GM23248 (cell line): ENCODE measurements around the gene YOD1. TPM values are rescaled to one million over a fixed set of nuclear protein-coding genes. Genes with fewer than 3 reads are reported as not detected.

ENCODE experiments used
- DNase-seq: peaks from one replicate; pipeline ENCODE4 v3.0.0-alpha.2; 2015
- H2AFZ ChIP-seq: fragments of 200-600 bp; sonication (generic); 2 replicates; pipeline ENCODE4 v1.6.1; 2016; ENCODE audit warnings: antibody characterized with exemption
- H3F3A ChIP-seq: fragments of 200-600 bp; sonication (generic); 2 replicates; pipeline ENCODE4 v1.6.1; 2016; ENCODE audit warnings: mild to moderate bottlenecking, antibody characterized with exemption, mixed run types; ENCODE audit not compliant: insufficient read depth
- H3K27ac ChIP-seq: fragments of 200-600 bp; sonication (generic); 2 replicates; pipeline ENCODE4 v1.5.1; 2016; ENCODE audit warnings: mild to moderate bottlenecking
- H3K27me3 ChIP-seq: fragments of 200-600 bp; sonication (generic); replicated peaks from 2 replicates; pipeline ENCODE4 v1.6.1; 2016; ENCODE audit warnings: mild to moderate bottlenecking; ENCODE audit not compliant: insufficient read depth
- H3K36me3 ChIP-seq: fragments of 200-600 bp; sonication (generic); 2 replicates; pipeline ENCODE4 v1.6.1; 2016; ENCODE audit warnings: low read depth, mild to moderate bottlenecking
- H3K4me1 ChIP-seq: fragments of 200-600 bp; sonication (generic); 2 replicates; pipeline ENCODE4 v1.6.1; 2016; ENCODE audit warnings: mild to moderate bottlenecking; ENCODE audit not compliant: insufficient read depth
- H3K4me2 ChIP-seq: fragments of 200-600 bp; sonication (generic); one replicate; pipeline ENCODE4 v1.6.1; 2016; ENCODE audit warnings: mild to moderate bottlenecking; ENCODE audit not compliant: unreplicated experiment
- H3K4me3 ChIP-seq: fragments of 200-600 bp; sonication (generic); 2 replicates; pipeline ENCODE4 v1.5.1; 2016; ENCODE audit warnings: mild to moderate bottlenecking
- H3K79me2 ChIP-seq: fragments of 200-600 bp; sonication (generic); 2 replicates; pipeline ENCODE4 v1.6.1; 2016; ENCODE audit warnings: mild to moderate bottlenecking; ENCODE audit not compliant: insufficient read depth
- H3K9ac ChIP-seq: fragments of 200-600 bp; sonication (generic); 2 replicates; pipeline ENCODE4 v1.6.1; 2016; ENCODE audit warnings: mild to moderate bottlenecking
- H3K9me2 ChIP-seq: fragments of 200-600 bp; sonication (generic); 2 replicates; pipeline ENCODE4 v1.6.1; 2016; ENCODE audit warnings: mixed run types, mild to moderate bottlenecking, moderate library complexity; ENCODE audit not compliant: insufficient read depth
- H3K9me3 ChIP-seq: fragments of 200-600 bp; sonication (generic); one replicate; pipeline ENCODE4 v1.6.1; 2017; ENCODE audit warnings: low read depth
- H4K20me1 ChIP-seq: fragments of 200-600 bp; sonication (generic); 2 replicates; pipeline ENCODE4 v1.6.0; 2016; ENCODE audit not compliant: insufficient read depth
- EZH2 ChIP-seq: fragments of 200-600 bp; sonication (generic); IDR thresholded peaks from 2 replicates; pipeline ENCODE4 v1.6.1; 2018; ENCODE audit warnings: antibody characterized with exemption, mild to moderate bottlenecking; ENCODE audit not compliant: insufficient read depth, poor library complexity, severe bottlenecking
- EZH2phosphoT487 ChIP-seq: fragments of 200-600 bp; sonication (generic); IDR thresholded peaks from 2 replicates; pipeline ENCODE4 v1.6.1; 2018; ENCODE audit warnings: antibody characterized with exemption, moderate library complexity, mild to moderate bottlenecking, low read depth; ENCODE audit not compliant: insufficient read depth
- WGBS, 2 experiments: methylation state at CpG; one replicate each; pipeline ENCODE4 v1.1.6; 2015 to 2017; ENCODE audit warnings: low lambda C conversion rate in 2 of 2, low coverage in 1 of 2; ENCODE audit errors: missing lambda C conversion rate in 2 of 2; 5-methylcytosine and 5-hydroxymethylcytosine counted together
- in situ Hi-C: fragments of 300-500 bp; cut with MboI; formaldehyde crosslinking; loops from 2 replicates; pipeline ENCODE4 v1.15.0; 2020
- polyA plus RNA-seq: library from polyadenylated mRNA; unstranded; fragments of >200 nt; fragmentation: Nextera tagmentation; extraction: Ambion mirVana; gene quantifications from 2 replicates; pipeline ENCODE4 v1.2.1, GENCODE V29; 2016
- total RNA-seq: library from RNA; depleted of rRNA; stranded (reverse); fragments of >200 nt; shearing (Covaris generic); gene quantifications from 2 replicates; pipeline ENCODE4 v1.2.3, GENCODE V29; 2014

The YOD1 gene
- total and polyA plus RNA-seq, 2 experiments from 2014 or later = 2.4 to 6.7 TPM

DNA sequence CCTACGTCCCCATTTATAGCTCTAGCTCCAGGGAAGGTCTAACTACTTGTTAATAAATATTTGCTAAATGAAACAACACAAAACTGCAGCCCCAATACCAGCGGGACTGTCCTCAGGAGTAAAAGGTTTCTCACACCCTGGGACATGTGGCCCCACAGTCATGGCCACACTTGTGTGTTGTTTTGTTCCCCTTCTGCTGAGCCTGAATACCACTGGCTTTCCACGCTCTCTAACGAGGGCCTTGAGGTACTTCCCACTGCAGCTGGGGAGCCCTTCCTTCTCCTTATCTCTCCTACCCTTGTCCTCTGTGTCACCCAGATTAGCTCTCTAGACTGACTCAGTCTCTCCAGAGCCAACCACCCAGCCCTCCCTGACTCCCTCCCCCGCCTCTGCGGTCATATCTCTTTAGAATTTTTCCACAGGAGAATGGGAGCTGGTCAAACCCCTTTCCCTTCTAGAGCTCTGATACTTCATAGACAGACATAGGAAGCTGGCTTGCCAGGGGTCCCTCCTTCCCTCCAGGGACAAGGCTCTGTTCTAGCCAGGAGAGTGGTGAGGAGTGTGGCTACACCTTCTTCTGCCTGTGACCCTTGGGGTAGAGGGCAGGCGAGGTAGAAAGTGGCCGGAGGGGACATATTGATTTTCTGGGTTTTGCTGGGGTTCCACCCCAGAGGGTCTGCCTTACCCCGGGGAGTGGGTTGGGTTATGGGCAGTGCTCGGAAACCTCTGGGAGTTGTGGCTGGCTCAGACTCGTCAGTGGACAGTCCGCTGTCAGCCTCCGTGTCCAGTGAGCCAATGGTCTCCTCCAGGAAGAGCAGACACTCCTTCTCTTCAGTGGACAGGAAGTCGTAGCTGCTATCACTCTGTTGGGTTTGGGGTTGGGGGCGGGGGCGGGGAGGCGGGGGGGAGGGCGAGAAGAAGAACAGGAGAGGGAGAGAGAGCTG, 26.5 kb downstream of the YOD1 start:
- no peak for DNase-seq
- H3K27me3 ChIP-seq = no peaks in the 10 kb centered on the region
- no peaks in the 10 kb centered on the region for H3K79me2 ChIP-seq
- no peaks in the 10 kb centered on the region for H3K36me3 ChIP-seq
- 62 to 81% methylated on average over 14 to 18 of the region's 18 CpGs for WGBS, 2 experiments
- no peak overlapping the region for H3K27ac ChIP-seq
- H4K20me1 ChIP-seq = no peaks in the 10 kb centered on the region
- H3K4me1 ChIP-seq = peaks cover 40% of the 10 kb centered on the region
- H3K4me3 ChIP-seq = no peak overlapping the region
- H3K4me2 ChIP-seq = no peak overlapping the region
- TF ChIP-seq EZH2phosphoT487 = no peak
- no peak for TF ChIP-seq EZH2
- no peaks in the 10 kb centered on the region for H3K9me2 ChIP-seq
- H2AFZ ChIP-seq = 0 out of 2 replicates have a peak overlapping the region, but pooled peaks have one; percentile 42
- in situ Hi-C loops = no loop called here
- H3F3A ChIP-seq = peaks cover 17% of the 10 kb centered on the region
- H3K9ac ChIP-seq = no peak overlapping the region
- H3K9me3 ChIP-seq = no peaks in the 10 kb centered on the region

DNA sequence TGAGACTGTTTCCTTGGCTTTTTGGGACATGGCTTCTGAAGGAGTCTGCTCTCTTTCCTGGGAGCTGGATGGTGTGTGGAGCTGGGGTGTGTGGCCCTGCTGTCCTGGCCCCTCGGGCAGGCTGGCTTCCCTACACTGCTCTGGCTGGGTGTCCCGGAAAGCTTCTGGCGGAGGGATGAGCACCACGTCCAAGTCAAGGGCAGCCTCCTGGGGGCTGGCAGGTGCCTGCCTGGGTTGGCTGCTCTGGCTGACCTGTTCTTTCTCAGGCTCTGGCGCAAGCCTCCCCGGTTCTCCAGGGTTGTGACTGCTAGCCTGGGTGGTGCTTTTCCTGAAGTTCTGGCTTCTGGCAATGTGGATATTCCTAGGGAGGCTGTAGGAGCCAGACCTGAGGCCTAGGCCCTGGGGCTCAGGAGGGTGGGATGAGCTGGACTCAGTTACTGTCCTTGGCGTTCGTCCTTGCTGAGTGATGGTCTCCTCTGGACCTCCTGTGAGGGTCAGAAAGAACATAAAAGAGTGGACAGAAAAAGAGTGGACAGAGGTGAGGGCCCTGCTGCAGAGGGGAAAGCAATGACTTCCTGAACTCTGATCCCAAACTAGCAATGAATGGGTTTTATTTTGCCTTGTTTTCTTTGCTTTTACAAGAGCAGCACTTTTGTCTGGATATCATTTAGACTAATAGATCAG, 27.9 kb downstream of the YOD1 start:
- Histone ChIP-seq H3K79me2 (no peaks in the 10 kb centered on the region), H3K4me1 (peaks cover 40% of the 10 kb centered on the region), H3K9me3 (no peaks in the 10 kb centered on the region), H3K4me3 (no peak overlapping the region), H3F3A (peaks cover 16% of the 10 kb centered on the region), H4K20me1 (no peaks in the 10 kb centered on the region), H2AFZ (no peak overlapping the region), H3K9me2 (no peaks in the 10 kb centered on the region), H3K9ac (no peak overlapping the region), H3K4me2 (no peak overlapping the region), H3K36me3 (no peaks in the 10 kb centered on the region), H3K27ac (no peak overlapping the region), H3K27me3 (no peaks in the 10 kb centered on the region)
- 94 to 95% methylated on average over 8 of the region's 8 CpGs for WGBS, 2 experiments
- in situ Hi-C loops = no loop called here
- no peak for DNase-seq
- TF ChIP-seq EZH2 = no peak
- no peak for TF ChIP-seq EZH2phosphoT487

DNA sequence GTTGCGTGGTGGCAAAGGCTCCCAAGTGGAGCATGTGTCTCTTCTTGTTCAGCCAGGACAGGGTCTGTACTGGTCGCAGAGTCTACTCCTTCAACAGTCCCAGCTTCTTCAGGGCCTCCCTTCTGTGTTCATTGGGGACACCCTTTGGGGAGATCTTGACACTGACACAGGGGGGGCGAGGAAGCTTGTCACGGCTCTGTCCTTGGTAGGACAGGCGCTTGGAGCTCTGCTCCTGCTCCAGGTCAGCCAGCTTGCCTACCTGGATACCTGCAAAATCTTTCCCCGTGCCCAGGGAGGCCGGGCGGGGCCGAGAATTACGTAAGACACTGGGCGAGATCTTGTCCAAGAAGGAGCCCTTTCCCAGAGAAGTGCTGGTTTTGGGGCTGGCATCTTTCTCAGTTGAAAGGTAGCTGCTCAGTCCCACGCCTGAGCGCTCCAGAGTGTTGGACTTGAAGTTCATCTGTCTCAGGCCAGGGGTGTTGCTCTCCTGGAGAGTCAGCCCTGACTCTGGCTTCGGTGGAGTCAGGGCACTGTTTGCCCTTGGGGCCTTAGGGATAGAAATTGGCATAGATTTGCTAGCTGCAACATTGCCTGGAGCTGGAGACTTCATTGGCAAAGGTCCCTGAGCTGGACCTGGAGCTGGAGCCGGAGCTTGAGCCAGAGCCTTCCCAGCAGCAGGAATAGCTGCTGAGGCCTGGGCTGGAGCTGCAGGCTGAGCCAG, 29.0 kb downstream of the YOD1 start:
- DNase-seq = no peak
- H3K4me1 ChIP-seq = peaks cover 41% of the 10 kb centered on the region
- H3K4me3 ChIP-seq = no peak overlapping the region
- no peaks in the 10 kb centered on the region for H3K79me2 ChIP-seq
- H3K9me3 ChIP-seq = no peaks in the 10 kb centered on the region
- H2AFZ ChIP-seq = no peak overlapping the region
- peaks cover 16% of the 10 kb centered on the region for H3F3A ChIP-seq
- in situ Hi-C loops = no loop called here
- H3K36me3 ChIP-seq = no peaks in the 10 kb centered on the region
- TF ChIP-seq EZH2phosphoT487 = no peak
- TF ChIP-seq EZH2 = no peak
- H3K9me2 ChIP-seq = no peaks in the 10 kb centered on the region
- no peak overlapping the region for H3K4me2 ChIP-seq
- no peaks in the 10 kb centered on the region for H3K27me3 ChIP-seq
- no peak overlapping the region for H3K9ac ChIP-seq
- no peaks in the 10 kb centered on the region for H4K20me1 ChIP-seq
- no peak overlapping the region for H3K27ac ChIP-seq
- 89 to 90% methylated on average over 15 of the region's 15 CpGs for WGBS, 2 experiments

GRCh38 chr1:207021139-207021861, 29.7 kb downstream of the YOD1 start:
- H3K9ac ChIP-seq = no peak overlapping the region
- no peaks in the 10 kb centered on the region for H3K36me3 ChIP-seq
- H3K4me1 ChIP-seq = peaks cover 34% of the 10 kb centered on the region
- TF ChIP-seq EZH2phosphoT487 = no peak
- TF ChIP-seq EZH2 = no peak
- no peak for DNase-seq
- H3K79me2 ChIP-seq = no peaks in the 10 kb centered on the region
- WGBS, 2 experiments = 82 to 86% methylated on average over 8 of the region's 8 CpGs
- no peak overlapping the region for H2AFZ ChIP-seq
- in situ Hi-C loops = no loop called here
- no peak overlapping the region for H3K4me2 ChIP-seq
- no peaks in the 10 kb centered on the region for H3K9me3 ChIP-seq
- no peaks in the 10 kb centered on the region for H3K9me2 ChIP-seq
- no peaks in the 10 kb centered on the region for H3K27me3 ChIP-seq
- peaks cover 13% of the 10 kb centered on the region for H3F3A ChIP-seq
- no peak overlapping the region for H3K27ac ChIP-seq
- H3K4me3 ChIP-seq = no peak overlapping the region
- no peaks in the 10 kb centered on the region for H4K20me1 ChIP-seq
